CD4-positive, alpha-beta T cell treated with Interleukin-4 for 1 hour (primary cell): ENCODE data around the gene WBP2.

Experiments used
- DNase-seq, 2 donors: peaks; one replicate each; pipeline ENCODE4 v3.0.0-alpha.2; 2020 to 2022

The WBP2 gene

DNA sequence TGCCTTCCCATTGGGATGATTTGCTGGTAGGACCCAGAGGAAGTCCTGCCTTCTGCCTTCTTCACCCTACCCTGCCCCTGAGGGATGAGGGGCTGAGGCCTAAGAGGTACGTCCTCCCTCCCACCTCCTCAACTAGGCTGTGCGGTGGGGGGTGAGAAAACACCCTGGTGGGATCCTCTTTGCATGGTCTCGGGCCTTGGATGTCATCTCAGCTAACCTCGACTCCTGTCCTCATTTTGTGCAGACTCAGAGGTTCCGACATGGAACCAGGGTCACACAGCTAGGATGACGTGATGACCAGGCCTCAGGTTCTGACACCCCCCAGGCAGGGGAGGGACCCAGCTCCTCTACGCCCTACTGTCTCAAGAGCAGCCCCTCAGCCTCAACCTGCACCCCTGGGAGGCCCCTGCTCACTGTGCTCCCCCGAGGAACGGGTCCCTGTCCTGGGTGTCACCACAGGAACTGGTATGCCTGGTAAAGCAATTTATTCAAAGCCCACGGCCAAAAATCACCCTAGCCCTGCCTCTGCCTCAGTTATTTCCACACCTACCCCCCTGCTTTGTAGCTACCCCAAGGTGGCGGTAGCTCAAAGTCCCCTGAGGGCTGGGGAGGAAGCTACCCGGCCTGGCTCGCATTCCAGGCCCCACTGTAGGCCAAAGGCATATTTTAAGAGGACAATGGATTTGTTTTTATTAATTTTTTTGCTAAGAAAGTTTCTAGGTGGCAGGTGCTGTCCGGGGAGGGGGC, 28.4 kb downstream of the WBP2 start:
- DNase-seq, result no peak

DNA sequence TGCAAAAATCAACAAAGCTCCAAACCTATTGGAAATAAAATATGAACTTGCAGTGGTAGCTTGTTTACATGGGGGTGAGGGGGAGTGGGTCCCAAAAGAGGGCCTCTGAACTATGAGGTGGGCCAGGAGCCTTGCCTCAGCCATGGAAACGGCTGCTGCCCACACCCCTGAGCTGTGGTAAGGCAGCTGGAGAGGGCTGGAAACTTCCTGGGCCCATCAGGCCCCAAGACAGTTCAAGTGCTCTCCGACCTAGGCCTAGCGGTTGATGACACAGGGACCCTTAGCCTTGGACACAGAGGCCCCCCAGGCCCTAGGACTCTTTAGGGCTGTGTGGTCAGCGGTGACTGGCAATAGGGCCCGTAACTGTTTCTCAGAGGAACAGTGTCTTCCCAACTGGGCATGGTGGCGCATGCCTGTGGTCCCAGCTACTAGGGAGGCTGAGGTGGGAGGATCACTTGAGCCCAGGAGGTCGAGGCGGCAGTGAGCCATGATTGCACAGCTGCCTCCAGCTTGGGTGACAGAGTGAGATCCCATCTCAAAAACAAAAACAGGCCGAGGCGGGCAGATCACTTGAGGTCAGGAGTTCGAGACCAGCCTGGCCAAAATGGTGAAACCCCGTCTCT, 29.3 kb downstream of the WBP2 start:
- DNase-seq, result no peak

DNA sequence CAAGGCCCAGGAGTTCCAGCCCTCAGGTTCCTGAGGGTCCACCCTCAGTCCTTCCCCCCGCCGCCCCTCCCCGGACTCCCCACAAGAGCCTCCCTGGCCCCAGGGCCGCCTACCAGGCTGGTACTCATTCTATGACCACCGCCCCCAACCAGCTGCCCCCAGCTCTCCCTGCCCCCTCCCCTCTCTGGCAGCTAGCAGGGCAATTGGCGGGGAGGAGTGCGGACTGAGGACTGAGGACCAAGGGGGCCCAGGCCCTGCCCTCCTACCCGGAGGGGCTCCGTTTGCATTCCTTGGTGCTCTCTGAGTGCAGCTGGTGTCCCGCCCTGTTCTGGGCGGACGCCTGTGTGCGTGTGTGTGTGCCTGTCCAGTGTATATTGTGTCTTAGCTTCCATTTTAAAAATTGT, 30.0 kb downstream of the WBP2 start:
- DNase-seq, result no peak

DNA sequence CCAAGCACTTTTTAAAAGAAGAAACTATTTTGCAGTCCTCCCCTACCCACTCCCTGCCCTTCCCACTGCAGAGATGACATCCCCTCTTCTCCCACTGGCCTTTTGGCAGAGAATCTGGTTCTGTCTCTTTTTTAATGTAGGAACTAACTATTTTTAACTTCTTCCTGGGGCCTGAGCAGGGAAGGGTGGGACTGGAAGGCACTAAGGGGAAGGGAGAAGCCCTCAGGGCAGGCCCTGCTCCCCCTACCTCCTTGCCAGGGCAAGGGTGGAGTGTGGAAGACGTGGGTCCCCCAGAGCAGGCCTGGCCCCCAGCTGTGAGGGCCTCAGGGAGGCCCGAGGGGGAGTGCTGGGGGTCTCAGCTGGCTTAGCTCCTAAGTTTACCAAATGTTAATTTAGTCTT, 30.5 kb downstream of the WBP2 start:
- DNase-seq, result no peak

DNA sequence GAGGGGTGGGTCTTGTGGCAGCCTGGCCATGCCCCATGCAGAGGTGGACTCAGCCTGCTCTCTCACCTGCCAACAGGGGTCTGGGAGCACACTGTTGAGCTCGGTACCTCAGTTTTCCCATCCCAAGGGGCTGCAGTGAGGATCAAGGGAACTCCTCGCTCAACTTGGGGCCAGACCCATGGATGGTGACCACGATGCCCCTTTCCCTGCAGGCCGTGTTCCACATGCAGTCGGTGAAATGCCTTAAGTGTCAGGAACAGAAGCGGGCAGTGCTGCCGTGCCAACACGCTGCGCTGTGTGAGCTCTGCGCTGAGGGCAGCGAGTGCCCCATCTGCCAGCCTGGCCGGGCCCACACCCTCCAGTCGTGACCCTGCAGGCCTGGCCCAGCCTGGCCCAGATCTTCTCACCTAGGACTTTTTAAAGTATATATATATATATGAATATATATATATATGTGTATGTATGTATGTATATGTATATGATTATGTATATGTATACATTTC, 31.0 kb downstream of the WBP2 start:
- DNase-seq, result no peak

DNA sequence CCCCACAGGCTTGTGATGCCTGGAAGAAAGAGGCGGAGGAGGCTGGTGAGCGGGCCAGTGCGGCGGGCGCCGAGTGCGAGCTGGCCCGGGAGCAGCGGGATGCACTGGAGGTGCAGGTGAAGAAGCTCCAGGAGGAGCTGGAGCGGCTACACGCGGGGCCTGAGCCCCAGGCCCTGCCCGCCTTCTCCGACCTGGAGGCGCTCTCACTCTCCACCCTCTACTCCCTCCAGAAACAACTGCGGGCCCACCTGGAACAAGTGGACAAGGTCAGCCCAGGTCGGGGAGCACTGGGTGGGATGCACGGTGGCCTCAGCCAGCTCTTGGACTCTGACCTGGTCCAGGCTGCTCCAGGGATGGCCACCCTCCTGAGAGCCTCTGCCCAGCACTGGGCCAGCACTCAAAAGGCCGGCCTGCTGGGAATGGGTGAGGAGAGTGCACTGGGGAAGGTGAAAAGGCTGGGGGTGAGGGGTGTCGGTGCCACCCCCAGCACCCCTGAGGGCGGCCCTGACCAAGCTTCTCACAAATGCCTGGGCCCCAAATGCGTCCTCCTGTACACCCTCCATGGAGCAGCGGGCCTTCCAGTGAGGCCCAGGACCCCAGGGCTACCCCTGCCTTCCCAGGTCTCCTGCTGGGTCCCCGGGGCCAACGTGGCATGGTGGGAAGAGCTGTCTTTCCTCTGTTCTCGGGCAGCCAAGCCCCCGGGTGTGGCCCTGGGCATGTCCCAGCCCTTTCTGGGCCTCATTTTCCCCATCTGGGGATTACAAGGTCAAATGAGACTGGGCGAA, 31.7 kb downstream of the WBP2 start:
- no peak for DNase-seq

DNA sequence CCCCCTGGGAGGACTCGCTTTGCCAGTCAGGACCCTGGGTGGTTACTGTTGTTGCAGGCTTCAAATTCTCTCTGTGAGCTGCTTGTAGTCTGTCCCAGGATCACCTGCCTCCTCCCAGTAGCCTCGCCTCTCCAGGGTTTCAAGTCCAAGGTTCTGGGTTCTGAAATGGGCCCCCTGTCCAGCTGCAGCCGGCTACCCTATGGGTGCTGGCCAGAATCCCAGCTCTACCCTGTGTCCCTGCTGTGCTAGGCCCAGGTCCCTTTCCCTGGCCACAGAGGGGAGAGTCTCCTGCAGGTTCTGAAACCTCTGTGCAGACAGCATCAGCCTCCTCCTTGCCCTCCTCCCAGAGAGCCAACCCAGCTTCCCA, 32.4 kb downstream of the WBP2 start:
- DNase-seq, result no peak

DNA sequence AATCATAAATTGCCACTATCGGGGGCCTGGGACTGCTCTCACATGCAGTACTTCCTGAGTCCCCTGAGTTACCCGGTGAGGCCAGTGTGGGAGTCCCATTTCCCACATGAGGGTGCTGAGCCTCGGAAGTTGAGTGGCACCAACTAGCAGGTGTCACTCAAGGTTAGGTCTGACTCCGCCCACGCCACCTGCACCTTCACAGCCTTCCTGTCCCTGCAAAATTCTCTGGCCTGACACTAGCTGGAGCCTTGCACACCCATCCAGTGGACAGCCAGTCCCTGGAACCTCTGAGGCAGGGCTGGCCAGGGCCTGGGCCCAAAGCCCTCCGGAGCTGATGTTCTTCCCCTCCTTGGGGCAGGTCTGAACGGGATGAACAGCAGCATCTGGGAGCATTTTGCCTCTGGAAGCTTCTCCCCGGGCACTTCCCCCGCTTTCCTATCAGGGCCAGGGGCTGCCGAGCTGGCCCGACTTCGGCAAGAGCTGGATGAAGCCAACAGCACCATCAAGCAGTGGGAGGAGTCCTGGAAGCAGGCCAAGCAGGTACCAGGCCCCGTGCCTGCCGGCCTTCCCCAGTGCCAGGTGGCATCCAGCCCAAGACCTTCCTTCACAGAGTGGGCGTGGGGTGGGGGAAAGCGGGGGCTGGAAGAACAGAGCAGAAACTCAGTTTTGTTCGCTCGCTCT, 32.9 kb downstream of the WBP2 start:
- peak in 1 of 2 donors; percentile 44 for DNase-seq

DNA sequence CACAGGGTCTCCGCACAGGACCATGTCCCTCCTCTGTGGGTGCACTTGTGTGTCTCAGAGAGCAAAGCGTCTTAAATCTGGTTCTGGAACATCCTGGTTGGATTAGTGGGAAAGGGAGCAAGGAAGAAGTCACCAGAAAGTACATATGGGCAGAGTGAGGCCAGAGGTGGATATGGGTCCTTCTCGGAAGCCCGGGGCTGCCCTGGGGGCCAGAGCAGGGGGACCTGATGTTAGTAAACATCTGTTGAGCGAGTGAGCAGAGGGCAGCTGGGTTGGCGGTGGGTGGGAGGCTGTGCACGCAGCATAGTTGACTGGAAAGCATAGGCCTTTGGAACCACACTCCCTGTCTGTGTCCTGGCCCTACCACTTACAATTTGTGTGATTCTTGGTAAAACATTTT, 33.6 kb downstream of the WBP2 start:
- no peak for DNase-seq

DNA sequence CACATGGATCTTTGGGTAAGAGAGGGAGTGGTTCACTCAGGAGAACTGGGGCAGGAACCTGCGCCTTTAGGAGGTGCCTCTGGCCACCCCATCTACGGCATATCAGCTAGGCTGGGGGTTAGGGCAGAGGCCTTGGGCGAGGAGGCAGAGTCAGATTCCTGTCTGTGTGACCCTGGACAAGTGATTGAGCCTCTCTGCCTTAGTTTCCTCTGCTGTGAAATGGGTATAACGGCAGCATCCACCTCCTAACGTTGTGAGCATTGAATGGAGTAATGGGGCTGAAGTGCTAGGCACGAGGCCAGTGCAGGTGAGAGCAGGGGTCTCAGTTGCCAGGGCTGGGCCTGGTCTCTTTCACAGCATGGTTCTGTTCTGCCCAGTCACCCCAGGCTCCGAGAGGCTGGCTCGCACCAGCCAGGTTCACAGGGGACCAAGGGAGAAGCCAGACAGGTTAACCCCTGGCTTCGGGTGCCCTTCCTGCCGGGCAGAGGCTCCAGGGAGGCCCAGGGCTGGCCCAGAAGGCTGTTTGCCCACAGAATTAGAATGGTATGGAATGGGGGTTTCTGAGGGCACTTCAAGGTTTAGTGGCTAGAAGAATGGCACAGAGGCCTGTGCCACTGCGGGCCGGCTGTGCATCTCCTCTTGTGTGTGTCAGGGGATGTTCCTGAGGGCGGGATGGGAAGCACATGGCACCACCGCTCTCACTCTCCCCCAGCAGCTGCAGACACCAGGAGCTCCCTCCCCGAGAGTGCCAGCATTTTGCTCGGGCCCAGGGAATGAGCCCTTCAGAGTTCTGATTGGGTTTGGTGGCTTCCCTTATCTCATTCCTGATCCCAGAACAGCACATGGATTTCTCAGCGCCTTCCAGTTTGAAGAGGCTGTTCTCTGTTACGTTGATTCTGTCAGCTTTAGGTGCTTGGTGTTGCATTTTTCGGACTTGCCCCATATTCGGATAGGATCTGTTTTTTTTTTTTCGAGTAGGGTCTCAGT, 34.7 kb downstream of the WBP2 start:
- no peak for DNase-seq

DNA sequence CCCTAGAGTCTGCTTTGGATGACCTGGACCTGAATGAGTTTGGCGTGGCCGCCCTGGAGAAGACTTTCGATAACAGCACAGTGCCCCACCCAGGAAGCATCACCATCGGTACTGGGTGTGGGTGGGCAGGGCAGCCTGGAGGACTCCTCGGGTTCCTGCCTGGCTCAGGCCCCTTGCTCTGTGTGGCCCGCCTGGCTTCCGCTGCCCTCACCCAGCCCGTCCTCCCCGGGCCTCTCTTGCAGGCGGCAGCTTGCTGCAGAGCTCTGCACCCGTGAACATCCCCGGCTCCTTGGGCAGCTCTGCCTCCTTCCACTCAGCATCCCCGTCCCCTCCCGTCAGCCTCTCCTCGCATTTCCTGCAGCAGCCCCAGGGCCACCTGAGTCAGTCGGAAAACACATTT, 35.5 kb downstream of the WBP2 start:
- DNase-seq, result no peak

DNA sequence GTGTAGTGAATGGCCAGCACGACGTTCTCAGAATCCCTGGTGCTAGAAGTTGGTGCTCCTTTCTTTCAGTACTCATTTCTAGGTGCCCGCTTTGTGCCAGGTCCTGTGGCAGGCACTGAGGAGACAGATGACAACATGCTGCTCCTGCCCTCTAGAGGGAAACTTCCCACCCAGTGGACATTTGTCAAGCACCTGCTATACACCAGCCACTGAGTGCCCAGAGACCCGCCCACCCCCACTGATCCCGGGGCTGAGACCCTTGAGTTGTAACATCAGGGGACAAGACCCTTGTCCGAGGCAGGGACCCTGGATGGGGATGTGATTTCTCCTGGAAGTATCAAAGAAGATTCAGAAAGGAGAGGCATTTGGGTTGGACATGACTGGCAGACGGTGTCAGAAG, 36.0 kb downstream of the WBP2 start:
- DNase-seq, result no peak

DNA sequence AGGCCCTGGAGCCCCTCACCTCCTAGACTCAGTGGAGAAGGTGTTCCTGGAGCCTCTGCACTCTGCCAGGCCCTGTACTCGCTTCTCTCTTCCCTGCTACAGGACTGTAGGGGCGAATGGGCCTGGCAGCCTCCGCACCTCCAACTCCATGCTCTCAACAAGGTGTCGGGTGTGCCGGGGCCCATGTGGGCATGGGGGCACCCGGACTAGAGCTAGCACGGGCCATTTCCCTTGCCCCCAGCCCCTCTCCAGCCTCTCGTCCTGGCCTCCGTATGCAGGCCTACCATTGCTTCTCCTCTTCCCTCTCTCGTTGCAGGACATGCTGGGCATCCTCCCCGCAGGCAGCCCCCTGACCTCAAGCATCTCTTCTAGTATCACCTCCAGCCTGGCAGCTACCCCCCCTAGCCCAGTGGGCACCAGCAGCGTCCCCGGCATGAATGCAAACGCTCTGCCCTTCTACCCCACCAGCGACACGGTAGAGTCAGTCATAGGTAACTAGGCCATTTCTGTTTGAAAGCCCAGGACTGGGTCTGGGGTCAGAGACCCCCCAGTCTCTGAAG, 36.7 kb downstream of the WBP2 start:
- DNase-seq, result no peak

DNA sequence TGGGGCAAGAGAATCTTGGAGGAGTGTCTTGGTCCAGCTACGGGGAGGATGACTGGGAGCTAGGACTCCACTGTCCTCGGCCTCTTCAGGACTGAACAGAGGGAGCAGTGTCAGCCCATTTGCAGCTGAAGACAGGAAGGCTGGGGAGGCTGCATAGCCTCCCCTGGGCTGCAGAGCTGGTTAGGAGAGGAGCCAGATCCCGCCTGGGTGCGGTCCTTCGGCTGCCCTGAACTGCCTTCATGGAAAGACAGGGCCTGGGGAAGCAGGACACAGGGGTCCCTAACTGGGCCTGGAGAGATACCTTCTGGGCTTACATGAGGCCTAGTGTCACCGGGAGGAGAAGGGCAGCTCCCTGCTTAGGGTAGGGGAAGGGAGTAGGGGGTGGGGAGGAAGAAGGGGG, 37.6 kb downstream of the WBP2 start:
- no peak for DNase-seq

DNA sequence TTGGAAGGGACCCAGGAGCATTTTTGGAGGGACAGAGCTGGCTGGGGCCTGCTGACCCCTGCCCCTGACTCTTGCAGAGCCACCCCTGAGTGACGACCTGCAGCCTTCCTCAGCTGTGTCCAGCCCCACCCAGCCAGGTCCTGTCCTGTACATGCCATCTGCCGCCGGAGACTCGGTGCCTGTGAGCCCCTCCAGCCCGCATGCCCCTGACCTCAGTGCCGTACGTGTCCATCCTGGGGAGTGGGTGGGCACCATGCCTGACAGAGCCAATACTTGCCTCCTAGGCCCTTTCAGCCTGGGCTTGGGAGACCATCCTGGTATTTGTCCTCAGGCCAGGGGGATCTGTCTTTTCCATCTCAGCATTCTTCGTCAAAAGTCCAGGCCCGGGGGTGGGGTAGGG, 38.4 kb downstream of the WBP2 start:
- no peak for DNase-seq

DNA sequence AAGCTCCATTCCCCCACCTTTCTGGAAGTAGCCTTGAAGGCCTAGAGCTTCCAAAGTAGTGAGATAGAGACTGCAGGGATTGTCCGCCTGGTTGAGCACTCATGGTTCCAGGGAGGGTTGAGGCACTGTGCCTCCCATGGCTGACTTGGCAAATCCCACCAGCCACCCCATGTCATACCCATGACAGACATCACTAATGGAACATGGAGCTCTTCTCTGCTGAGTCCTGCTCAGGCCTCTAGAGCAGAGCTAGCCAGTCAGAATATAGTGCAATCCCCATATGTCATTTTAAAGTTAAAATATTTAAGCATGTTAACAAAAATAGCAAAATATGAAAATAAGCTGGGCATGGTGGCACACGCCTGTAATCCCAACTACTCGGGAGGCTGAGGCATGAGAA, 39.7 kb downstream of the WBP2 start:
- no peak for DNase-seq

DNA sequence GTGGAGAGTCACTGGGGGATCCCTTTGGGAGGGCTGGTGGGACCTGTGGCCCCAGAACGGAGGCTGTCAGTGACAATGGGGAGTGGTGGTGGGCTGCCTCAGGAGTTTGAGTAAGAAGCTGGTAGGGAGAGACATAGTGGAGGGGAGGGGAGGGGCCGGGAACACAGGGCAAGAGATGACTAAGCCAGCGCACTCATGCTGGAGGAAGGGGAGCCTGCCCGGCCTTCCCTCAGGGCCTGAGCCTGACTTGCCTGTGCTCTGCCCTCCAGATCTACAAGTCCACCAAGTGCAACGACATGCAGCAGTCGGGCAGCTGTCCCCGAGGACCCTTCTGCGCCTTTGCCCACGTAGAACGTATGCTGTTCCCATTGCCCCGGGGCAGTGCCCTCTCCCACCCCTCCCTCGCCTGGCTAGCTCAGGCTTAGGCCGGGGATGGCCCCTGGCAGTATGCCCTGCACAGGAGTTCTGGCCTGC, 40.2 kb downstream of the WBP2 start:
- no peak for DNase-seq

DNA sequence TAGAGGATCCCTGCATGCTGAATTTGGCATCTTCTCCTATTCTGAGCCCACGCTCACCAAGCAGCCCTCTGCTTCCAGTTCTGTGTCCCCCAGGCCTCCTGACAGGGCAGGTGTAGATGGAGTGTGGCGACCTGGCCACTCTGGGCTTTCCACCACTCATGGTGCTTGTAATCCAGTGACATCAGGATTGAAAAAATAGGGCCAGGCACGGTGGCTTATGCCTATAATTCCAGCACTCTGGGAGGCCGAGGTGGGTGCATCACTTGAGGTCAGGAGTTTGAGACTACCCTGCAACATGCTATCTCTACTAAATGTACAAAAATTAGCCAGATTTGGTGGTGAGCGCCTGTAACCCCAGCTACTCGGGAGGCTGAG, 41.1 kb downstream of the WBP2 start:
- DNase-seq, result no peak

DNA sequence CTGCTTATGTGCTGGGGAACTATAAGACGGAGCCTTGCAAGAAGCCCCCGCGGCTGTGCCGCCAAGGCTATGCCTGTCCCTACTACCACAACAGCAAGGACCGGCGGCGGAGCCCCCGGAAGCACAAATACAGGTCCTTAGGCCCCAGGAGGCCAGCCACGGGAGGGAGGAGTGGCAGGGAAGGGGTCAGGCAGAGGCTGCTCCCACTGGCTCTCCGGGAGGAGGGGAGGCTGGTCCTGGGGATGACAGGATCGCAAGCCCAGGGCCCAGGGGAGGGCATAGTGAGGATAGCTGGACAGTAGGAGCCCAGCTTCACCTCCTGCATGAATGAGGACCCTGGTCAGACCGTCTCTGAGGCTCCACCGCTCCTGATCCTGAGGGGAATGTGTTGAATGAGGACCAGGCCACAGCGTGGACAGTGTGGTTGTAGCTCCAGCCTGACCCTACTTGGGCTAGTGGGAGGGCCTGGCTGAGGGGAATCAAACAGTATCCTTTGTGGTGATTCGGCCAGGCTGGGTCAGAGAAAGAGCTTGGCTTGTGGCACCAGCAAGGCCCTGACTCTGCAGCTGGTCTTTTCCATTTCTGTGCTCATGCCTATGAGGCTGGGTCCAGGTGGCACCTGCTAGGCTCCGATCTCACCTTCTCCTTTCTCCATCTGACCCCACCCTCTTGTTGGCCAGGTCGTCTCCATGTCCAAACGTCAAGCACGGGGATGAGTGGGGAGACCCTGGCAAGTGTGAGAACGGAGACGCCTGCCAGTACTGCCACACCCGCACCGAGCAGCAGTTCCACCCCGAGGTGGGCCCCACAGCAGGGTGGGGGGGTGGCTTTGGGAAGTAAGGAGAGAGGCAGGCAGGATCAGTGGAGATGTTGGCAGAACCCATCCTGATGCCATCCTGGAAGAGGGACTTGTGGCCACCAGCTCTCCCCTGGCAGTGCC, 41.8 kb downstream of the WBP2 start:
- no peak for DNase-seq
